HEK293 (cell line): ENCODE measurements around the gene RACK1.

Source experiments
- CTCF ChIA-PET: fragments of 350-600 bp; formaldehyde crosslinking; extraction: SDS; loops from one replicate; lab custom pipeline; 2021; ENCODE audit warnings: antibody characterized with exemption; lab: Yijun Ruan, JAX
- POLR2A ChIA-PET: fragments of 300-600 bp; formaldehyde crosslinking; extraction: SDS; loops from one replicate; lab custom pipeline; 2020; ENCODE audit warnings: antibody characterized with exemption, inconsistent platforms; lab: Yijun Ruan, JAX
- H3K27ac ChIP-seq: fragments of 200-500 bp; sonication (Bioruptor generic); 2 replicates; pipeline ENCODE4 v1.5.1; 2014; ENCODE audit warnings: low read depth, low read length, control low read depth, inconsistent platforms; ENCODE audit errors: extremely low read depth
- H3K36me3 ChIP-seq, 2 experiments: fragments of 200-500 bp in 1 of 2; sonication (Bioruptor generic) in 1 of 2; 1 replicate in 1 of 2; 2 replicates in 1 of 2; pipeline ENCODE4 v1.5.1; 2014 to 2017; ENCODE audit warnings: inconsistent platforms in 2 of 2, low read length in 2 of 2; ENCODE audit not compliant: control insufficient read depth in 2 of 2, insufficient read depth in 1 of 2
- H3K4me1 ChIP-seq: fragments of 200-500 bp; sonication (Bioruptor generic); 2 replicates; pipeline ENCODE4 v1.5.1; 2014; ENCODE audit warnings: mild to moderate bottlenecking, low read length, inconsistent platforms; ENCODE audit not compliant: control insufficient read depth, insufficient read depth
- H3K4me3 ChIP-seq: 2 replicates; pipeline ENCODE4 v1.5.1; 2011; ENCODE audit warnings: low read depth, mild to moderate bottlenecking, control low read depth, low read length, moderate library complexity
- H3K9me3 ChIP-seq: fragments of 200-500 bp; sonication (Bioruptor generic); 2 replicates; pipeline ENCODE4 v1.5.1; 2014; ENCODE audit warnings: low read depth, low read length, inconsistent platforms; ENCODE audit not compliant: control insufficient read depth, insufficient read depth
- BCL11B ChIP-seq: fragments of 450-650 bp; formaldehyde crosslinking; IDR thresholded peaks from 2 replicates; pipeline ENCODE4 v1.5.1; 2016; ENCODE audit warnings: low read depth, missing biosample characterization, missing genetic modification characterization
- GLI4 ChIP-seq: fragments of 450-650 bp; formaldehyde crosslinking; IDR thresholded peaks from 2 replicates; pipeline ENCODE4 v1.5.1; 2016; ENCODE audit warnings: missing biosample characterization, missing genetic modification characterization
- GLIS1 ChIP-seq: fragments of 450-650 bp; formaldehyde crosslinking; IDR thresholded peaks from 2 replicates; pipeline ENCODE4 v1.5.1; 2016; ENCODE audit warnings: missing biosample characterization, missing genetic modification characterization
- KLF10 ChIP-seq: fragments of 450-650 bp; IDR thresholded peaks from 2 replicates; pipeline ENCODE4 v1.5.1; 2018; ENCODE audit warnings: missing biosample characterization, mild to moderate bottlenecking, missing genetic modification characterization
- ZBTB17 ChIP-seq: fragments of 450-650 bp; formaldehyde crosslinking; IDR thresholded peaks from 2 replicates; pipeline ENCODE4 v1.5.1; 2016; ENCODE audit warnings: missing biosample characterization, missing genetic modification characterization
- ZBTB20 ChIP-seq: fragments of 450-650 bp; formaldehyde crosslinking; IDR thresholded peaks from 2 replicates; pipeline ENCODE4 v1.5.1; 2016; ENCODE audit warnings: missing biosample characterization, missing genetic modification characterization
- ZBTB48 ChIP-seq: fragments of 450-650 bp; formaldehyde crosslinking; IDR thresholded peaks from 2 replicates; pipeline ENCODE4 v1.5.1; 2016; ENCODE audit warnings: missing biosample characterization, missing genetic modification characterization
- ZEB2 ChIP-seq: fragments of 450-650 bp; formaldehyde crosslinking; IDR thresholded peaks from 2 replicates; pipeline ENCODE4 v1.5.1; 2016; ENCODE audit warnings: missing biosample characterization, missing genetic modification characterization
- ZFHX2 ChIP-seq: fragments of 450-650 bp; formaldehyde crosslinking; conservative IDR thresholded peaks from 2 replicates; pipeline ENCODE4 v1.5.1; 2016; ENCODE audit warnings: missing biosample characterization, missing genetic modification characterization
- ZIC2 ChIP-seq: fragments of 450-650 bp; formaldehyde crosslinking; IDR thresholded peaks from 2 replicates; pipeline ENCODE4 v1.5.1; 2016; ENCODE audit warnings: missing biosample characterization, missing genetic modification characterization
- ZNF335 ChIP-seq: fragments of 450-650 bp; formaldehyde crosslinking; conservative IDR thresholded peaks from 2 replicates; pipeline ENCODE4 v1.5.1; 2016; ENCODE audit warnings: missing biosample characterization, missing genetic modification characterization
- ZNF341 ChIP-seq: fragments of 450-650 bp; formaldehyde crosslinking; IDR thresholded peaks from 2 replicates; pipeline ENCODE4; 2016; ENCODE audit warnings: low read depth, missing biosample characterization, missing genetic modification characterization
- ZNF394 ChIP-seq: fragments of 450-650 bp; formaldehyde crosslinking; IDR thresholded peaks from 2 replicates; pipeline ENCODE4 v1.5.1; 2016; ENCODE audit warnings: missing biosample characterization, missing genetic modification characterization, mild to moderate bottlenecking, moderate library complexity, borderline replicate concordance
- ZNF544 ChIP-seq: fragments of 450-650 bp; formaldehyde crosslinking; IDR thresholded peaks from 2 replicates; pipeline ENCODE4 v1.5.0; 2017; ENCODE audit warnings: missing biosample characterization, missing genetic modification characterization
- ZNF777 ChIP-seq: fragments of 450-650 bp; formaldehyde crosslinking; IDR thresholded peaks from 2 replicates; pipeline ENCODE4 v1.5.1; 2017; ENCODE audit warnings: missing biosample characterization, missing genetic modification characterization, borderline replicate concordance
- ZSCAN30 ChIP-seq: fragments of 450-650 bp; IDR thresholded peaks from 2 replicates; pipeline ENCODE4 v1.5.1; 2018; ENCODE audit warnings: missing biosample characterization, mild to moderate bottlenecking, missing genetic modification characterization, moderate library complexity
- TF ChIP-seq, protein P1 (sequence below): fragments of 450-650 bp; formaldehyde crosslinking; IDR thresholded peaks from 2 replicates; pipeline ENCODE4 v1.5.0; 2017; ENCODE audit warnings: missing biosample characterization, missing genetic modification characterization, borderline replicate concordance
- TF ChIP-seq, protein P2 (sequence below): fragments of 450-650 bp; formaldehyde crosslinking; IDR thresholded peaks from 2 replicates; pipeline ENCODE4 v1.5.1; 2017; ENCODE audit warnings: missing biosample characterization, mild to moderate bottlenecking, missing genetic modification characterization, moderate library complexity
- TF ChIP-seq, protein P3 (sequence below): fragments of 450-650 bp; formaldehyde crosslinking; IDR thresholded peaks from 2 replicates; pipeline ENCODE4 v1.5.1; 2016; ENCODE audit warnings: missing biosample characterization, missing genetic modification characterization
- TF ChIP-seq, protein P4 (sequence below): sonication (generic); formaldehyde crosslinking; IDR thresholded peaks from 2 replicates; pipeline ENCODE4 v1.8.1; 2022; ENCODE audit warnings: mild to moderate bottlenecking, moderate library complexity, missing genetic modification reagents
- TF ChIP-seq, protein P5 (sequence below): fragments of 450-650 bp; formaldehyde crosslinking; IDR thresholded peaks from 2 replicates; pipeline ENCODE4 v1.5.1; 2016; ENCODE audit warnings: missing biosample characterization, missing genetic modification characterization

The RACK1 gene

DNA sequence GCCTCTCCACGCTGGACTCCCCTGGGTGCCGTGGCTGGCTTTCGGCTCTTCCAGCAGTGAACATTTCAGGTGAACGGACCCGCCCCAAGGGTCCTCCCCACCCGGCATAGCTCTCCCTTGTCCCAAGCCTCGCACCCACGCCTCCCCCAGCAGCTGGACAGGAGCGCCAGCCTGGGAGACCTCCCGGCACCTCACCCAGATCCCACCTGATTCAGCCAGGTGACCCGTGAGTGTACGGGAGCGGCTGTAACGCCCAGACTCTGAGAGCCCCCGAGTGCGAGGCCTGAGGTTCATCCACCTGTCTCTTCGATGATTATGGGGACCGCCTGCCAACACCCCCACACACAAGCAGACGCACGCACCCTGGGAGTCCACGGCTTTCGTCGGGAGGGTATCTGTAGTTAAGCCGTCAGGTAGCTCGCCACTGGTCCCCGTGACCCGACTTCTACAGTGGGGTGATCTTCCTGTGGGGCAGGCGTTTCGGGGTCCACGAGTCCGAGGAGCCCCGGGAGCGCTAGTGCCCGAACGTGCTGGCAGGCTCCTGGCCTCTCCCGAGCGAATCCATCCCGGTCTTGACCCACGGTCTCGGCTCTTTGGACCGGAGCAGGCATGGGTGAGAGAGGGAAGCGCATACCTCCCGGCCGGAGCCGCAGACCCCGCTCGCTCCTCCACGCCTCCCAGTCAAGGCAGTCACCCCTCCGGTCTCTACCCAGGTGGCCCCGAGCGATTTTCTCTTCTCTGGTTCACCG lies 53.6 kb downstream of the RACK1 start (continued):
- TF ChIP-seq, protein P1, sequence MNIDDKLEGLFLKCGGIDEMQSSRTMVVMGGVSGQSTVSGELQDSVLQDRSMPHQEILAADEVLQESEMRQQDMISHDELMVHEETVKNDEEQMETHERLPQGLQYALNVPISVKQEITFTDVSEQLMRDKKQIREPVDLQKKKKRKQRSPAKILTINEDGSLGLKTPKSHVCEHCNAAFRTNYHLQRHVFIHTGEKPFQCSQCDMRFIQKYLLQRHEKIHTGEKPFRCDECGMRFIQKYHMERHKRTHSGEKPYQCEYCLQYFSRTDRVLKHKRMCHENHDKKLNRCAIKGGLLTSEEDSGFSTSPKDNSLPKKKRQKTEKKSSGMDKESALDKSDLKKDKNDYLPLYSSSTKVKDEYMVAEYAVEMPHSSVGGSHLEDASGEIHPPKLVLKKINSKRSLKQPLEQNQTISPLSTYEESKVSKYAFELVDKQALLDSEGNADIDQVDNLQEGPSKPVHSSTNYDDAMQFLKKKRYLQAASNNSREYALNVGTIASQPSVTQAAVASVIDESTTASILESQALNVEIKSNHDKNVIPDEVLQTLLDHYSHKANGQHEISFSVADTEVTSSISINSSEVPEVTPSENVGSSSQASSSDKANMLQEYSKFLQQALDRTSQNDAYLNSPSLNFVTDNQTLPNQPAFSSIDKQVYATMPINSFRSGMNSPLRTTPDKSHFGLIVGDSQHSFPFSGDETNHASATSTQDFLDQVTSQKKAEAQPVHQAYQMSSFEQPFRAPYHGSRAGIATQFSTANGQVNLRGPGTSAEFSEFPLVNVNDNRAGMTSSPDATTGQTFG (tag by site-specific recombination) = no peak
- TF ChIP-seq, protein P2, sequence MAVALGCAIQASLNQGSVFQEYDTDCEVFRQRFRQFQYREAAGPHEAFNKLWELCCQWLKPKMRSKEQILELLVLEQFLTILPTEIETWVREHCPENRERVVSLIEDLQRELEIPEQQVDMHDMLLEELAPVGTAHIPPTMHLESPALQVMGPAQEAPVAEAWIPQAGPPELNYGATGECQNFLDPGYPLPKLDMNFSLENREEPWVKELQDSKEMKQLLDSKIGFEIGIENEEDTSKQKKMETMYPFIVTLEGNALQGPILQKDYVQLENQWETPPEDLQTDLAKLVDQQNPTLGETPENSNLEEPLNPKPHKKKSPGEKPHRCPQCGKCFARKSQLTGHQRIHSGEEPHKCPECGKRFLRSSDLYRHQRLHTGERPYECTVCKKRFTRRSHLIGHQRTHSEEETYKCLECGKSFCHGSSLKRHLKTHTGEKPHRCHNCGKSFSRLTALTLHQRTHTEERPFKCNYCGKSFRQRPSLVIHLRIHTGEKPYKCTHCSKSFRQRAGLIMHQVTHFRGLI (tag by site-specific recombination) = no peak
- TF ChIP-seq, protein P3, sequence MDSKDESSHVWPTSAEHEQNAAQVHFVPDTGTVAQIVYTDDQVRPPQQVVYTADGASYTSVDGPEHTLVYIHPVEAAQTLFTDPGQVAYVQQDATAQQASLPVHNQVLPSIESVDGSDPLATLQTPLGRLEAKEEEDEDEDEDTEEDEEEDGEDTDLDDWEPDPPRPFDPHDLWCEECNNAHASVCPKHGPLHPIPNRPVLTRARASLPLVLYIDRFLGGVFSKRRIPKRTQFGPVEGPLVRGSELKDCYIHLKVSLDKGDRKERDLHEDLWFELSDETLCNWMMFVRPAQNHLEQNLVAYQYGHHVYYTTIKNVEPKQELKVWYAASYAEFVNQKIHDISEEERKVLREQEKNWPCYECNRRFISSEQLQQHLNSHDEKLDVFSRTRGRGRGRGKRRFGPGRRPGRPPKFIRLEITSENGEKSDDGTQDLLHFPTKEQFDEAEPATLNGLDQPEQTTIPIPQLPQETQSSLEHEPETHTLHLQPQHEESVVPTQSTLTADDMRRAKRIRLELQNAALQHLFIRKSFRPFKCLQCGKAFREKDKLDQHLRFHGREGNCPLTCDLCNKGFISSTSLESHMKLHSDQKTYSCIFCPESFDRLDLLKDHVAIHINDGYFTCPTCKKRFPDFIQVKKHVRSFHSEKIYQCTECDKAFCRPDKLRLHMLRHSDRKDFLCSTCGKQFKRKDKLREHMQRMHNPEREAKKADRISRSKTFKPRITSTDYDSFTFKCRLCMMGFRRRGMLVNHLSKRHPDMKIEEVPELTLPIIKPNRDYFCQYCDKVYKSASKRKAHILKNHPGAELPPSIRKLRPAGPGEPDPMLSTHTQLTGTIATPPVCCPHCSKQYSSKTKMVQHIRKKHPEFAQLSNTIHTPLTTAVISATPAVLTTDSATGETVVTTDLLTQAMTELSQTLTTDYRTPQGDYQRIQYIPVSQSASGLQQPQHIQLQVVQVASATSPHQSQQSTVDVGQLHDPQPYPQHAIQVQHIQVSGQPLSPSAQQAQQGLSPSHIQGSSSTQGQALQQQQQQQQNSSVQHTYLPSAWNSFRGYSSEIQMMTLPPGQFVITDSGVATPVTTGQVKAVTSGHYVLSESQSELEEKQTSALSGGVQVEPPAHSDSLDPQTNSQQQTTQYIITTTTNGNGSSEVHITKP (tag by site-specific recombination) = 0 out of 2 replicates have a peak, but pooled peaks have one; percentile 9
- TF ChIP-seq ZFHX2 (tag by site-specific recombination) (peak; percentile 59), ZNF341 (tag by site-specific recombination) (peak; percentile 90), ZNF777 (0 out of 2 replicates have a peak, but pooled peaks have one; percentile 42), GLIS1 (tag by site-specific recombination) (peak; percentile 51), ZEB2 (0 out of 2 replicates have a peak, but pooled peaks have one; percentile 16), ZBTB48 (tag by site-specific recombination) (peak; percentile 21; the same call in 1 of the 2 replicates)
- TF ChIP-seq, protein P4, sequence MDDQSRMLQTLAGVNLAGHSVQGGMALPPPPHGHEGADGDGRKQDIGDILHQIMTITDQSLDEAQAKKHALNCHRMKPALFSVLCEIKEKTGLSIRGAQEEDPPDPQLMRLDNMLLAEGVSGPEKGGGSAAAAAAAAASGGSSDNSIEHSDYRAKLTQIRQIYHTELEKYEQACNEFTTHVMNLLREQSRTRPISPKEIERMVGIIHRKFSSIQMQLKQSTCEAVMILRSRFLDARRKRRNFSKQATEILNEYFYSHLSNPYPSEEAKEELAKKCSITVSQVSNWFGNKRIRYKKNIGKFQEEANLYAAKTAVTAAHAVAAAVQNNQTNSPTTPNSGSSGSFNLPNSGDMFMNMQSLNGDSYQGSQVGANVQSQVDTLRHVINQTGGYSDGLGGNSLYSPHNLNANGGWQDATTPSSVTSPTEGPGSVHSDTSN (CRISPR knock-in tag) = peak; percentile 20; the same call in 1 of the 2 replicates
- TF ChIP-seq, protein P5, sequence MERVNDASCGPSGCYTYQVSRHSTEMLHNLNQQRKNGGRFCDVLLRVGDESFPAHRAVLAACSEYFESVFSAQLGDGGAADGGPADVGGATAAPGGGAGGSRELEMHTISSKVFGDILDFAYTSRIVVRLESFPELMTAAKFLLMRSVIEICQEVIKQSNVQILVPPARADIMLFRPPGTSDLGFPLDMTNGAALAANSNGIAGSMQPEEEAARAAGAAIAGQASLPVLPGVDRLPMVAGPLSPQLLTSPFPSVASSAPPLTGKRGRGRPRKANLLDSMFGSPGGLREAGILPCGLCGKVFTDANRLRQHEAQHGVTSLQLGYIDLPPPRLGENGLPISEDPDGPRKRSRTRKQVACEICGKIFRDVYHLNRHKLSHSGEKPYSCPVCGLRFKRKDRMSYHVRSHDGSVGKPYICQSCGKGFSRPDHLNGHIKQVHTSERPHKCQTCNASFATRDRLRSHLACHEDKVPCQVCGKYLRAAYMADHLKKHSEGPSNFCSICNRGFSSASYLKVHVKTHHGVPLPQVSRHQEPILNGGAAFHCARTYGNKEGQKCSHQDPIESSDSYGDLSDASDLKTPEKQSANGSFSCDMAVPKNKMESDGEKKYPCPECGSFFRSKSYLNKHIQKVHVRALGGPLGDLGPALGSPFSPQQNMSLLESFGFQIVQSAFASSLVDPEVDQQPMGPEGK (tag by site-specific recombination) = peak; percentile 68; the same call in 1 of the 2 replicates

DNA sequence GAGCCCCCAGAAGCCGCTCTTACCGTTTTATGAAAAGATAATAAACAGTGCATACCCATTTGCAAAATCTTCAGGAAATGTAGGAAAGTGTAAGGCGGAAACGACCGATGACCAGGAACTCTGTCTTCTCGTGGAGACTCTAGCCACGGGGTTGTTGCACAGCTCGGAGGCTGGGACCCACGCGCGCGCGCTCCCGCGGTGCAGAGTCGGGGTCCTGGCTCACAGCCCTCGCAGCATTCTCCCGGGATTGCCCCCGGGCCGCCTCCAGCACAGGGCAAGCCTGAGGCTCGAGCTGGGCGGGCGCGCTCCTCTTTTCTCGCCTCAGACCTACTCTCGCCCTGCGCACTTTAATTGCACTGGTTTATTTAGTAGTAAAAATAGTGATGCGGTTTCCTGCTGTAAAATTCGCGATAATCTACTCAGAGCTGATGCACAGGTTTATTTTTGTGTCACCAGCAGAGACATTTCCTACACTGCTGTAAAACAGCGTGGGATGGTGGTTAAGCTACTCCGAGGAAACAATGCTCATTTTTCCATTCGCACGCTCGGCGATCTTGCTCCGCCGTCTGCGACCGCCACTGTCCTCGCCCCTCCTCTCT lies 54.2 kb downstream of the RACK1 start:
- POLR2A ChIA-PET = interaction anchor here (0.9 to 6.8 kb wide), 7 partner anchors 16 to 71 kb away, joined by 4 to 86 read pairs (median 5); partner anchors contain the start of genes RACK1, TRIM41, TRIM52 and TRIM7
- no peaks in the 10 kb centered on the region for H3K4me1 ChIP-seq
- H3K27ac ChIP-seq = no peak overlapping the region; the same call in 1 of the 2 replicates
- CTCF ChIA-PET = interaction anchor here (0.6 to 4.1 kb wide), 6 partner anchors 14 to 62 kb away, joined by 3 to 27 read pairs (median 4); partner anchors contain the start of gene TRIM7
- no peaks in the 10 kb centered on the region for H3K9me3 ChIP-seq
- peak overlapping the region; percentile 53 for H3K4me3 ChIP-seq
- H3K36me3 ChIP-seq = no peaks in the 10 kb centered on the region
- TF ChIP-seq ZSCAN30 (tag by site-specific recombination) (0 out of 2 replicates have a peak, but pooled peaks have one; percentile 20), ZNF394 (peak; percentile 72; the same call in 1 of the 2 replicates), ZNF335 (tag by site-specific recombination) (peak; percentile 65), BCL11B (tag by site-specific recombination) (peak; percentile 10; the same call in 1 of the 2 replicates), ZIC2 (tag by site-specific recombination) (peak; percentile 27; the same call in 1 of the 2 replicates), ZBTB17 (tag by site-specific recombination) (peak; percentile 84), KLF10 (tag by site-specific recombination) (0 out of 2 replicates have a peak, but pooled peaks have one; percentile 16), ZBTB20 (tag by site-specific recombination) (peak; percentile 33; the same call in 1 of the 2 replicates), GLI4 (no peak), ZNF544 (tag by site-specific recombination) (no peak)
